ENCODE data around the gene DNASE1L2.
A peak's percentile ranks its signal among the peaks of the same experiment; 100 is the strongest.
"Not testable (repeated sequence)": the region's sequence is repeated elsewhere in the genome, so short reads cannot be mapped to it uniquely, and the experiment has no call there.

Gene DNASE1L2

GRCh38 chr16:2242598-2242997, 6.4 kb downstream of the DNASE1L2 start:
- DNase-seq: no peak

GRCh38 chr16:2243031-2243528, 6.8 kb downstream of the DNASE1L2 start:
- peak; percentile 33 for DNase-seq

- no peak for DNase-seq
Measured at GRCh38 chr16:2243781-2244180, 7.5 kb downstream of the DNASE1L2 start.

GRCh38 chr16:2244301-2244700, 8.1 kb downstream of the DNASE1L2 start:
- DNase-seq: peak; percentile 19

- no peak for DNase-seq
Measured at GRCh38 chr16:2244926-2245795, 8.9 kb downstream of the DNASE1L2 start.

GRCh38 chr16:2246301-2246885, 10.1 kb downstream of the DNASE1L2 start:
- no peak for DNase-seq

GRCh38 chr16:2250652-2251295, 14.5 kb downstream of the DNASE1L2 start:
- peak; percentile 72 for DNase-seq

- DNase-seq: peak; percentile 97
Measured at GRCh38 chr16:2251296-2252111, 15.3 kb downstream of the DNASE1L2 start, which contains the start of gene ECI1. Gene ECI1 (minus strand): TSS chr16:2251587. CDS start chr16:2251566, 21 bp downstream.

- DNase-seq: peak; percentile 34
Measured at GRCh38 chr16:2252806-2253148, 16.5 kb downstream of the DNASE1L2 start.

GRCh38 chr16:2253293-2253692, 17.0 kb downstream of the DNASE1L2 start:
- DNase-seq: no peak

GRCh38 chr16:2256531-2257140, 20.4 kb downstream of the DNASE1L2 start:
- no peak for DNase-seq

GRCh38 chr16:2257726-2258125, 21.5 kb downstream of the DNASE1L2 start:
- no peak for DNase-seq

- not testable (repeated sequence) for DNase-seq
Measured at GRCh38 chr16:2258530-2258929, 22.3 kb downstream of the DNASE1L2 start.

- no peak for DNase-seq
Measured at GRCh38 chr16:2260250-2260649, 24.0 kb downstream of the DNASE1L2 start.

GRCh38 chr16:2263026-2263425, 26.8 kb downstream of the DNASE1L2 start:
- not testable (repeated sequence) for DNase-seq

GRCh38 chr16:2266887-2267286, 30.6 kb downstream of the DNASE1L2 start:
- DNase-seq: not testable (repeated sequence)

GRCh38 chr16:2267505-2267912, 31.3 kb downstream of the DNASE1L2 start:
- DNase-seq: peak; percentile 86

GRCh38 chr16:2267913-2268666, 31.8 kb downstream of the DNASE1L2 start, which contains the start of gene RNPS1:
Gene RNPS1 (minus strand): TSS chr16:2268126. CDS start chr16:2264643, 3,483 bp downstream.
- peak; percentile 95 for DNase-seq

GRCh38 chr16:2270070-2270462, 33.8 kb downstream of the DNASE1L2 start:
- no peak for DNase-seq

- no peak for DNase-seq
Measured at GRCh38 chr16:2270588-2271470, 34.6 kb downstream of the DNASE1L2 start.

Measured in DMS53 (cell line).